Peyer's patch (tissue), 4 donors: ENCODE measurements around the gene ROBO1.

Source experiments
- CTCF ChIP-seq, 6 experiments: fragments of 450-650 bp in 4 of 6; fragments of 200-600 bp in 2 of 6; sonication (generic) in 1 of 6; IDR thresholded peaks; one replicate each; pipeline ENCODE4 v1.5.1; 2017 to 2019; ENCODE audit warnings: antibody characterized with exemption in 6 of 6, mild to moderate bottlenecking in 3 of 6, moderate library complexity in 1 of 6
- POLR2A ChIP-seq, 2 donors: fragments of 450-650 bp; IDR thresholded peaks; one replicate each; pipeline ENCODE4 v1.5.1; 2017; ENCODE audit warnings: antibody characterized with exemption in 2 of 2, mild to moderate bottlenecking in 2 of 2, moderate library complexity in 2 of 2

GRCh38 chr3:78847603-78848002 lies 920.2 kb downstream of the ROBO1 start:
- TF ChIP-seq CTCF (IDR thresholded peaks at IDR 0.05) (no peak), POLR2A (IDR thresholded peaks at IDR 0.05) (no peak)
